Osteocyte (in vitro differentiated cells): ENCODE data around the gene LRRC10B. TPM values are rescaled to one million over a fixed set of nuclear protein-coding genes. Genes with fewer than 3 reads are reported as not detected.

Source experiments
- DNase-seq: peaks from one replicate; pipeline ENCODE4 v3.0.0; 2021; ENCODE audit warnings: mixed read lengths; ENCODE audit not compliant: unreplicated experiment; ENCODE audit errors: extremely low spot score
- H3K27ac Mint-ChIP-seq: one replicate; pipeline ENCODE4 v1.8.0; 2021; ENCODE audit warnings: mild to moderate bottlenecking, mixed read lengths; ENCODE audit not compliant: unreplicated experiment
- H3K27me3 Mint-ChIP-seq: one replicate; pipeline ENCODE4 v1.8.0; 2021; ENCODE audit warnings: mixed read lengths; ENCODE audit not compliant: unreplicated experiment
- H3K36me3 Mint-ChIP-seq: one replicate; pipeline ENCODE4 v1.8.0; 2021; ENCODE audit warnings: mixed read lengths; ENCODE audit not compliant: unreplicated experiment
- H3K4me1 Mint-ChIP-seq: one replicate; pipeline ENCODE4 v1.8.0; 2021; ENCODE audit warnings: mixed read lengths; ENCODE audit not compliant: unreplicated experiment
- H3K4me3 Mint-ChIP-seq: one replicate; pipeline ENCODE4 v1.8.0; 2021; ENCODE audit warnings: mild to moderate bottlenecking, moderate library complexity, mixed read lengths; ENCODE audit not compliant: unreplicated experiment
- H3K9me3 Mint-ChIP-seq: one replicate; pipeline ENCODE4 v1.8.0; 2021; ENCODE audit warnings: mixed read lengths; ENCODE audit not compliant: unreplicated experiment
- CTCF ChIP-seq: fragments of 200-600 bp; sonication (generic); IDR thresholded peaks from 2 replicates; pipeline ENCODE4 v1.5.0; 2021; ENCODE audit warnings: antibody characterized with exemption, mild to moderate bottlenecking, moderate library complexity
- total RNA-seq: library from RNA; stranded (reverse); gene quantifications from 2 replicates; pipeline ENCODE4 v1.2.1, GENCODE V29; 2021

The LRRC10B gene
- total RNA-seq, 1 donor from 2014 or later: not detected

- peaks cover 30% of the 10 kb centered on the region for H3K27me3 Mint-ChIP-seq
- no peak for DNase-seq
- H3K9me3 Mint-ChIP-seq: no peaks in the 10 kb centered on the region
- H3K36me3 Mint-ChIP-seq: no peaks in the 10 kb centered on the region
- H3K4me1 Mint-ChIP-seq: peaks cover 6% of the 10 kb centered on the region
- H3K4me3 Mint-ChIP-seq: no peak overlapping the region
- no peak overlapping the region for H3K27ac Mint-ChIP-seq
- TF ChIP-seq CTCF: no peak
Observed at GRCh38 chr11:61542705-61543104, 34.2 kb downstream of the LRRC10B start.

GRCh38 chr11:61543606-61544306 is 35.2 kb downstream of the LRRC10B start:
- H3K4me3 Mint-ChIP-seq: no peak overlapping the region
- peaks cover 6% of the 10 kb centered on the region for H3K4me1 Mint-ChIP-seq
- no peak overlapping the region for H3K27ac Mint-ChIP-seq
- DNase-seq: no peak
- no peaks in the 10 kb centered on the region for H3K9me3 Mint-ChIP-seq
- H3K36me3 Mint-ChIP-seq: no peaks in the 10 kb centered on the region
- H3K27me3 Mint-ChIP-seq: peaks cover 32% of the 10 kb centered on the region
- no peak for TF ChIP-seq CTCF

- Mint-ChIP-seq H3K27ac (no peak overlapping the region), H3K36me3 (no peaks in the 10 kb centered on the region), H3K9me3 (no peaks in the 10 kb centered on the region), H3K4me1 (peaks cover 6% of the 10 kb centered on the region), H3K27me3 (peaks cover 26% of the 10 kb centered on the region), H3K4me3 (no peak overlapping the region)
- no peak for TF ChIP-seq CTCF
- DNase-seq: no peak
Observed at GRCh38 chr11:61544466-61544865, 35.9 kb downstream of the LRRC10B start.

- Mint-ChIP-seq H3K27me3 (peaks cover 19% of the 10 kb centered on the region), H3K36me3 (no peaks in the 10 kb centered on the region), H3K27ac (no peak overlapping the region), H3K9me3 (no peaks in the 10 kb centered on the region), H3K4me3 (no peak overlapping the region), H3K4me1 (peaks cover 6% of the 10 kb centered on the region)
- peak; percentile 38 for TF ChIP-seq CTCF
- DNase-seq: no peak
Observed at GRCh38 chr11:61545341-61545740, 36.8 kb downstream of the LRRC10B start.

GRCh38 chr11:61545921-61546320 is 37.4 kb downstream of the LRRC10B start:
- peaks cover 15% of the 10 kb centered on the region for H3K27me3 Mint-ChIP-seq
- no peaks in the 10 kb centered on the region for H3K9me3 Mint-ChIP-seq
- H3K27ac Mint-ChIP-seq: no peak overlapping the region
- no peak for TF ChIP-seq CTCF
- H3K36me3 Mint-ChIP-seq: no peaks in the 10 kb centered on the region
- DNase-seq: no peak
- peaks cover 6% of the 10 kb centered on the region for H3K4me1 Mint-ChIP-seq
- no peak overlapping the region for H3K4me3 Mint-ChIP-seq
